Measurements from ENCODE around the gene POGLUT2. TPM values are rescaled to one million over a fixed set of nuclear protein-coding genes. Genes with fewer than 3 reads are reported as not detected.

POGLUT2 gene
- total RNA-seq, 4 donors from 2014 or later, result 1.8 to 5.5 (median 3.7) TPM

GRCh38 chr13:102774591-102775520, 23.9 kb downstream of the POGLUT2 start:
- TF ChIP-seq CTCF (IDR thresholded peaks at IDR 0.05), result no peak
- no peak for TF ChIP-seq POLR2A (IDR thresholded peaks at IDR 0.05)
- WGBS, 2 donors, result 84 to 85% methylated on average over 14 of the region's 14 CpGs
- no peak overlapping the region for H3K4me3 ChIP-seq (ENCODE audit: low read depth, poor library complexity, severe bottlenecking)
- intact Hi-C loops (cut with DNase I; ENCODE audit: low total_unique reads), result no loop called here
- no peak for DNase-seq (ENCODE audit: low spot score in 2 of 2)

- peak; percentile 16 to 84 for DNase-seq (ENCODE audit: low spot score in 2 of 2)
- WGBS, 2 donors, result 78 to 88% methylated on average over 27 of the region's 27 CpGs
- intact Hi-C loops (cut with DNase I; ENCODE audit: low total_unique reads), result no loop called here
- TF ChIP-seq CTCF (IDR thresholded peaks at IDR 0.05), result no peak
- no peak for TF ChIP-seq POLR2A (IDR thresholded peaks at IDR 0.05)
- no peak overlapping the region for H3K4me3 ChIP-seq (ENCODE audit: low read depth, poor library complexity, severe bottlenecking)
These were observed 24.6 kb downstream of the POGLUT2 start for GRCh38 chr13:102774214-102774568.

- WGBS, 2 donors, result 3 to 7% methylated on average over 29 to 52 of the region's 85 CpGs
These were observed 25.1 kb downstream of the POGLUT2 start, which contains the start of gene TEX30 for GRCh38 chr13:102773441-102774213. TEX30 (minus strand) TSS chr13:102773786; CDS start chr13:102770026, 3,760 bp downstream.

GRCh38 chr13:102772042-102772425, 26.7 kb downstream of the POGLUT2 start:
- WGBS, 2 donors, result 90 to 92% methylated on average over 16 of the region's 16 CpGs
- no peak for DNase-seq (ENCODE audit: low spot score in 2 of 2)
- intact Hi-C loops (cut with DNase I; ENCODE audit: low total_unique reads), result no loop called here
- TF ChIP-seq CTCF (IDR thresholded peaks at IDR 0.05) (no peak), POLR2A (IDR thresholded peaks at IDR 0.05) (no peak)
- H3K4me3 ChIP-seq (ENCODE audit: low read depth, poor library complexity, severe bottlenecking), result no peak overlapping the region

More at GRCh38 chr13:102773441-102774213, 25.1 kb downstream of the POGLUT2 start, which contains the start of gene TEX30:
- TF ChIP-seq POLR2A (IDR thresholded peaks at IDR 0.05), result peak in 1 of 2 donors; percentile 32
- TF ChIP-seq CTCF (IDR thresholded peaks at IDR 0.05), result no peak
- peak within 1 kb of the TSS; percentile 84 for H3K4me3 ChIP-seq (ENCODE audit: low read depth, poor library complexity, severe bottlenecking)
- intact Hi-C loops (cut with DNase I; ENCODE audit: low total_unique reads), result no loop called here
- DNase-seq (ENCODE audit: low spot score in 2 of 2), result peak; percentile 62 to 95

- no peak for TF ChIP-seq POLR2A (IDR thresholded peaks at IDR 0.05)
- no peak for TF ChIP-seq CTCF (IDR thresholded peaks at IDR 0.05)
- 86 to 87% methylated on average over 6 of the region's 6 CpGs for WGBS, 2 donors
- no peak for DNase-seq (ENCODE audit: low spot score in 2 of 2)
- no peak overlapping the region for H3K4me3 ChIP-seq (ENCODE audit: low read depth, poor library complexity, severe bottlenecking)
- intact Hi-C loops (cut with DNase I; ENCODE audit: low total_unique reads), result no loop called here
These were observed 27.3 kb downstream of the POGLUT2 start for GRCh38 chr13:102771298-102772041.
